A549 (cell line): ENCODE results near the gene CCT8. TPM values are rescaled to one million over a fixed set of nuclear protein-coding genes. Genes with fewer than 3 reads are reported as not detected.

Experiments used
- ATAC-seq, 2 experiments: fragments of 200-7000 bp in 1 of 2; fragments of >200 bp in 1 of 2; cut with Nextera tagmentation in 1 of 2; cut with Tn5 transposase in 1 of 2; 3 replicates each; pipeline versions ENCODE4 v1.8.0 to v1.9.1; 2018 to 2020; ENCODE audit warnings: mild to moderate bottlenecking in 1 of 2, moderate library complexity in 1 of 2
- CTCF ChIA-PET: fragments of 300-600 bp; sonication (Branson Sonifier 250); formaldehyde crosslinking; extraction: SDS; loops from one replicate; lab custom pipeline; 2021; ENCODE audit warnings: antibody characterized with exemption, inconsistent platforms; lab: Yijun Ruan, JAX
- POLR2A ChIA-PET: fragments of 350-600 bp; formaldehyde crosslinking; extraction: SDS; loops from one replicate; lab custom pipeline; 2021; ENCODE audit warnings: antibody characterized with exemption, inconsistent platforms; lab: Yijun Ruan, JAX
- DNase-seq, 2 experiments: peaks; one replicate each; pipeline versions ENCODE4 v3.0.0 to v3.0.0-alpha.2; 2011 to 2016; ENCODE audit warnings: low read depth in 1 of 2, low spot score in 1 of 2
- FAIRE-seq: peaks from 2 replicates; lab custom pipeline; 2011; peaks lifted over from hg19 to GRCh38; lab: Jason Lieb, UNC
- H3K27ac ChIP-seq, 2 experiments: fragments of >200 bp; sonication (Bioruptor Twin); formaldehyde crosslinking; 3 replicates each; pipeline ENCODE4 v1.5.1; 2016 to 2017
- H3K4me1 ChIP-seq: fragments of >200 bp; sonication (Bioruptor Twin); formaldehyde crosslinking; 3 replicates; pipeline ENCODE4 v1.6.1; 2016
- H3K4me2 ChIP-seq: fragments of >200 bp; sonication (Bioruptor Twin); formaldehyde crosslinking; 3 replicates; pipeline ENCODE4 v1.6.1; 2016
- H3K4me3 ChIP-seq: fragments of >200 bp; sonication (Bioruptor Twin); formaldehyde crosslinking; 3 replicates; pipeline ENCODE4 v1.5.1; 2016
- H3K9me3 ChIP-seq: fragments of >200 bp; sonication (Bioruptor Twin); formaldehyde crosslinking; 3 replicates; pipeline ENCODE4 v1.6.1; 2016
- ATOH8 ChIP-seq: fragments of 250-450 bp; sonication (Bioruptor Pico); IDR thresholded peaks from 2 replicates; pipeline ENCODE4 v1.5.0; 2020; ENCODE audit warnings: low read depth, mild to moderate bottlenecking, moderate library complexity
- CTCF ChIP-seq: fragments of >200 bp; sonication (Bioruptor Twin); formaldehyde crosslinking; IDR thresholded peaks from 3 replicates; pipeline ENCODE4 v1.5.1; 2016
- EP300 ChIP-seq, 2 experiments: fragments of >200 bp; sonication (Bioruptor Twin); formaldehyde crosslinking; IDR thresholded peaks; 2 replicates in 1 of 2; 3 replicates in 1 of 2; pipeline ENCODE4 v1.6.1; 2016 to 2017
- MAFK ChIP-seq: fragments of 450-650 bp; IDR thresholded peaks from 2 replicates; pipeline ENCODE4 v1.6.1; 2014; ENCODE audit not compliant: partially characterized antibody
- MAZ ChIP-seq: fragments of 150-350 bp; IDR thresholded peaks from 2 replicates; pipeline ENCODE4 v1.6.1; 2014; ENCODE audit warnings: antibody characterized with exemption, low read depth, low read length, borderline replicate concordance
- ZC3H11A ChIP-seq: fragments of 450-650 bp; IDR thresholded peaks from 2 replicates; pipeline ENCODE4 v1.6.1; 2014; ENCODE audit warnings: antibody characterized with exemption, mild to moderate bottlenecking
- WGBS: methylation state at CpG from one replicate; pipeline ENCODE4 v1.1.6; 2017; ENCODE audit errors: missing lambda C conversion rate; 5-methylcytosine and 5-hydroxymethylcytosine counted together
- polyA plus RNA-seq, 4 experiments: library from polyadenylated mRNA; depleted of rRNA in 3 of 4; stranded (reverse); fragments of >200 nt; fragmentation: RNase III in 1 of 4; extraction: RNeasy Plus Mini Kit Qiagen cat#74134 plus additional on column Dnase treatment in 1 of 4; gene quantifications; 2 replicates in 3 of 4; 3 replicates in 1 of 4; pipeline ENCODE4 v1.2.3, GENCODE V29; 2011 to 2017
- TF ChIP-seq, protein P1 (sequence below): fragments of 250-450 bp; sonication (Bioruptor Pico); IDR thresholded peaks from 2 replicates; pipeline ENCODE4 v1.5.0; 2021; ENCODE audit warnings: mild to moderate bottlenecking, moderate library complexity, borderline replicate concordance

CCT8 gene
- polyA plus RNA-seq, 2 of the 4 experiments (the other 2 are of a cell fraction): 216 to 296 TPM

DNA sequence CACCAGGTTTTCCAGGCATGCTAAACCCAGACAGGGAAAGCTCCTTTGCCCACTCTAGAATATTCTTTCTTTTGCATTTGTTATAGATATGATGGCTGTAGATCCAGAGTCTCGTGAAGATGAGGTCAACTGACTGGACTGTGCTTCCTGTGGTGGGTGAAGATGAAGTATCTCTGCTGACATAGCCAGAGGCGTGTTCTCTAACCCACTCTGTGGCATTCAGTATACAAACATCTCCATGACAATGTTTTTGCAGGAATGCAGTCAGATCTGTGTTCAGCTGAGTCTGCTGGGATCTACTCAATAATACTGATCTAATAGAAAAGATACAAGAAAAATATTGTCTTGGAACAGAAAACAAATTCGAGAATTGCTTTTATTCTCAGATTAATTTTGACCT lies 65.6 kb downstream of the CCT8 start:
- ChIA-PET POLR2A (interaction anchor here (0.7 kb wide), 1 partner anchor 11 kb away, joined by 3 read pairs; the partner anchor contains the start of gene RWDD2B), CTCF (interaction anchor here (0.8 kb wide), 1 partner anchor 10 kb away, joined by 3 read pairs; no protein-coding TSS in a partner anchor)
- FAIRE-seq: no peak
- no peak for ATAC-seq
- no peaks in the 10 kb centered on the region for H3K9me3 ChIP-seq
- H3K4me3 ChIP-seq: no peak overlapping the region
- no peak for DNase-seq
- TF ChIP-seq MAZ (no peak), CTCF (no peak), EP300 (IDR thresholded peaks at IDR 0.05) (no peak), ZC3H11A (no peak)
- TF ChIP-seq, all 56 proteins: peak for 0
- no peak overlapping the region for H3K27ac ChIP-seq
- no peaks in the 10 kb centered on the region for H3K4me1 ChIP-seq
- no peak overlapping the region for H3K4me2 ChIP-seq
- 71% methylated on average over 3 of the region's 3 CpGs for WGBS

DNA sequence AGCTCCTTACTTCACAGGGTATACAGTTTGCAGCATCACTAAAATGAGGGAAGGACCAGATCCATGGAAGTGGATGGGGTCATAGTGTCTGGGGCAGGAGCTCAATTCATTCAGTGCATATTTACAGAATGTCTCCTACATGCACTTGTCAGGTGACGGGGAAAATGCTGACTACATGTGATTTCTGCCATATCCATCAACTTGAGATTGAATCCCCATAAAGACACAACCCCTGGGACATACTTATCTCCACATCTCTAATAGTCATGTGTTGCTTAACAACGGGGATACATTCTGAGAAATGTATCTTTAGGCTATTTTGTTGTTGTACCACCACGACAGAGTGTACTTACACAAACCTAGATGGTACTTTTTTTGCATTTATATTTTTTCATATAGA lies 66.3 kb downstream of the CCT8 start:
- TF ChIP-seq MAFK (peak; percentile 63), ATOH8 (CRISPR knock-in tag) (no peak)
- TF ChIP-seq, protein P1, sequence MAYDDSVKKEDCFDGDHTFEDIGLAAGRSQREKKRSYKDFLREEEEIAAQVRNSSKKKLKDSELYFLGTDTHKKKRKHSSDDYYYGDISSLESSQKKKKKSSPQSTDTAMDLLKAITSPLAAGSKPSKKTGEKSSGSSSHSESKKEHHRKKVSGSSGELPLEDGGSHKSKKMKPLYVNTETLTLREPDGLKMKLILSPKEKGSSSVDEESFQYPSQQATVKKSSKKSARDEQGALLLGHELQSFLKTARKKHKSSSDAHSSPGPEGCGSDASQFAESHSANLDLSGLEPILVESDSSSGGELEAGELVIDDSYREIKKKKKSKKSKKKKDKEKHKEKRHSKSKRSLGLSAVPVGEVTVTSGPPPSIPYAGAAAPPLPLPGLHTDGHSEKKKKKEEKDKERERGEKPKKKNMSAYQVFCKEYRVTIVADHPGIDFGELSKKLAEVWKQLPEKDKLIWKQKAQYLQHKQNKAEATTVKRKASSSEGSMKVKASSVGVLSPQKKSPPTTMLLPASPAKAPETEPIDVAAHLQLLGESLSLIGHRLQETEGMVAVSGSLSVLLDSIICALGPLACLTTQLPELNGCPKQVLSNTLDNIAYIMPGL (CRISPR knock-in tag): no peak
- H3K4me2 ChIP-seq: no peak overlapping the region
- H3K4me1 ChIP-seq: no peaks in the 10 kb centered on the region
- no peak overlapping the region for H3K27ac ChIP-seq
- ATAC-seq: no peak
- no peak for DNase-seq
- no peaks in the 10 kb centered on the region for H3K9me3 ChIP-seq
- H3K4me3 ChIP-seq: no peak overlapping the region
- CTCF ChIA-PET: no interaction called here
- no peak for FAIRE-seq
- 92% methylated on average over 3 of the region's 3 CpGs for WGBS
- POLR2A ChIA-PET: no interaction called here

Other genes with a start within 250 kb of the CCT8 start
- 12.3 and 13.9 TPM in 2 replicates for gene LTN1, start 80.8 kb downstream of the CCT8 start, polyA plus RNA-seq (2011; rRNA removed)
- 6.6 to 7.0 TPM (median 6.9 TPM) in 3 replicates for gene LTN1, start 80.8 kb downstream of the CCT8 start, polyA plus RNA-seq (2017; fragmentation: RNase III; extraction: RNeasy Plus Mini Kit Qiagen cat#74134 plus additional on column Dnase treatment)
- gene RWDD2B, start 54.3 kb downstream of the CCT8 start, polyA plus RNA-seq (2011; rRNA removed): 17.7 and 25.4 TPM in 2 replicates
- 15.7 to 17.4 TPM (median 16.0 TPM) in 3 replicates for gene RWDD2B, start 54.3 kb downstream of the CCT8 start, polyA plus RNA-seq (2017; fragmentation: RNase III; extraction: RNeasy Plus Mini Kit Qiagen cat#74134 plus additional on column Dnase treatment)
- gene USP16, start 49.0 kb downstream of the CCT8 start, polyA plus RNA-seq (2011; rRNA removed): 27.1 and 40.7 TPM in 2 replicates
- gene USP16, start 49.0 kb downstream of the CCT8 start, polyA plus RNA-seq (2017; fragmentation: RNase III; extraction: RNeasy Plus Mini Kit Qiagen cat#74134 plus additional on column Dnase treatment): 23.6 to 27.0 TPM (median 26.5 TPM) in 3 replicates
- gene MAP3K7CL, start 57.0 kb upstream of the CCT8 start, polyA plus RNA-seq (2011; rRNA removed): 4.7 and 5.7 TPM in 2 replicates
- gene MAP3K7CL, start 57.0 kb upstream of the CCT8 start, polyA plus RNA-seq (2017; fragmentation: RNase III; extraction: RNeasy Plus Mini Kit Qiagen cat#74134 plus additional on column Dnase treatment): 2.5 to 3.6 TPM (median 2.9 TPM) in 3 replicates
- gene BACH1, start 225.3 kb upstream of the CCT8 start, polyA plus RNA-seq (2011; rRNA removed): 18.7 and 21.4 TPM in 2 replicates
- gene BACH1, start 225.3 kb upstream of the CCT8 start, polyA plus RNA-seq (2017; fragmentation: RNase III; extraction: RNeasy Plus Mini Kit Qiagen cat#74134 plus additional on column Dnase treatment): 4.8 to 5.2 TPM (median 5.0 TPM) in 3 replicates